Measurements from ENCODE around the gene EIF4A3.

Gene EIF4A3

DNA sequence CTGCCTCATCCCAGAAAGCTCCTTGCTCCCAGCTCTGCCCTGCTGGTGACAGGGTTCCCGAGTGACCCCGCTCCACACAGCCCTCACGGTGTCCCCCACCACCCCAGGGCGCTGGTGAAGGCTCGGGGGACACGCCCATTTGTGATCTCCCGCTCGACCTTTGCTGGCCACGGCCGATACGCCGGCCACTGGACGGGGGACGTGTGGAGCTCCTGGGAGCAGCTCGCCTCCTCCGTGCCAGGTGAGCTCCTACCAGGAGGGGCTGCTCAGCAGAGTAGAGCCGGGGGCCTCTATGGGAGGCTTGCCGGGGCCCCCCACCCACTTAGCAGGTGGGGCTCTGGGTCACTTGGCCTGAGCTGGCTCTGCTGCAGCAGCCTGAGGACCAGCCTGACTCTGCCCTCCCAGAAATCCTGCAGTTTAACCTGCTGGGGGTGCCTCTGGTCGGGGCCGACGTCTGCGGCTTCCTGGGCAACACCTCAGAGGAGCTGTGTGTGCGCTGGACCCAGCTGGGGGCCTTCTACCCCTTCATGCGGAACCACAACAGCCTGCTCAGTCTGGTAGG lies 34.4 kb downstream of the EIF4A3 start:
- no peak for DNase-seq (ENCODE audit: low read depth)

DNA sequence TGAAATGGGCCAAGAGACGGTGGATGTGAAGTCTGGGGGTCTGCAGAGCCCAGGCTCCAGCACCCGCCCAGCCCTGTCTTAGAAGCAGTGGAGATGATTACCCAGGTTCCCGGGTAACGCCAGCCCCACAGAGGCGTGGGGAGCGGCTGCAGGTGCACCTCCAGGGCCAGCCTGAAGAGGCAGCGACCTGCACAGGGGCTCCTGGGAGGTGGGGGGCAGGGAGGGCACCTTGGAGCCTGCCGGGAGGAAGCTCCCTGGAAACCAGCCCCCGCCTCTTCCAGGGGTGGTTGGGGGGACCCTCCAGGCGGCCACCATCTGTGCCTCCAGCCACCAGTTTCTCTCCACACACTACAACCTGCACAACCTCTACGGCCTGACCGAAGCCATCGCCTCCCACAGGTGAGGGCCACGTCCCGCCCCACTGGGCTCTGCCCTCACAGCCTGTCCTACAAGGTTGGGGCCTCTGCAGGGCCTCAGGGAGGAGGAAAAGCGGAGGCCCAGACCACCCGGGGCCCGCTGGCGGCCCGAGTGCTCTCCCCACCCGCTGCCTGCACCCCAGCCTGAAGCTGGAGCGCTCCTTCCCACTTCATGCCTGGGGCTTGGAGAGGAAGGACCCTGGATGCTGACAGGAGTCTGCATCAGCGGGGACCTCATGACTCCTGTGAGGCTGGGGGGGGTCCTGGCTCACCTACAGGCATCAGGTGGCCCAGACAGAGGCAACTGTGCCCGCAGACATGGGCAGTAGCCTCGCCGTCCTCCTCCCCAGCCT lies 35.0 kb downstream of the EIF4A3 start:
- no peak for DNase-seq (ENCODE audit: low read depth)

DNA sequence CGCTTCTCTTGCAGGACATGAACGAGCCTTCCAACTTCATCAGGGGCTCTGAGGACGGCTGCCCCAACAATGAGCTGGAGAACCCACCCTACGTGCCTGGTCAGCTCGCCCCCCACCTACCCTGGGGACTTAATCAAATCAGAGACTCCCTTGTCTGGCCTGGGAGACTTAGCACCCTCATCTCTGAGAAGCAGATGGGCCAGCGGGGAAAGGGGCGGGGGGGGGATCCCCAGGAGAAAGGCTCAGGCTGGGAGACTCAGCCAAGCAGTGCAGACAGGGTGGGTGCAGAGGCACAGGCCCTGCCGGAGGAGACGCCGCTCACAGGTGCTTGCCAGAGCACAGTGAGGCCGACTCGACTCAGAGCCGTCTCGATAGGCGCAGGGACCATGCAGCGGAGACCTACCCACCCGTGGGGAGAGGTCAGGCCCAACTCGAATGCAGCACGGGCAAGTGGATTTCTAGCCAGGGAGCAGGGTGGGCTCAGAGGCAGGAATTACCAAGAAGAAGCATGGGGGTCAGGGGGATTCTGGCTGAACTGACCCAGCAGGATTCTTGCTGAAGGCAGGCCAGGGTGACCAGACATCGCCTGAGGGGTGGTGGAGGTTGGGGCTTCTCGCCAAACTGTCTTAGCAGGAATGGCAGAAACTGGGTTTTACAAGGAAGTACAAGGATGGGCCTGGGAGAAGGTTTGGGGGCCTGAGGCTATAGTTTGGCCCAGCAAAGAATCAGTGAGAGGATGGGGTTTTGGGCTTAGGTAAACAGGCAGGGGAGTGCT lies 35.8 kb downstream of the EIF4A3 start:
- no peak for DNase-seq (ENCODE audit: low read depth)

DNA sequence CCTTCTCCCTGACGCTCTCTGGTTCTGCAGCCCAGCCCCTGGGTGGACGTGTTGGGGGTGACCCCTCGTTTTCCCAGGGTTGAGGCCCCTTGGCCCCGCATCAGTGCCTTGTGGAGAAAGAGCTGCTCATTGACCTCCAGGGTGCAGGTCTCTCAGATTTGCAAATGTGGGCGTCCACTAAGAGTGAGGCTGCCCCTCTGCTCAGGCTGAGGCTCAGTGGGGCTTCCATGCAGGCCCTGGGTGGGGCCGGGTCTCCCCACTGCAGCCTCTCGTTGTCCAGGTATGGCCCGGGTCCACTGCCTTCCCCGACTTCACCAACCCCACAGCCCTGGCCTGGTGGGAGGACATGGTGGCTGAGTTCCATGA lies 36.5 kb downstream of the EIF4A3 start:
- DNase-seq (ENCODE audit: low read depth): no peak

DNA sequence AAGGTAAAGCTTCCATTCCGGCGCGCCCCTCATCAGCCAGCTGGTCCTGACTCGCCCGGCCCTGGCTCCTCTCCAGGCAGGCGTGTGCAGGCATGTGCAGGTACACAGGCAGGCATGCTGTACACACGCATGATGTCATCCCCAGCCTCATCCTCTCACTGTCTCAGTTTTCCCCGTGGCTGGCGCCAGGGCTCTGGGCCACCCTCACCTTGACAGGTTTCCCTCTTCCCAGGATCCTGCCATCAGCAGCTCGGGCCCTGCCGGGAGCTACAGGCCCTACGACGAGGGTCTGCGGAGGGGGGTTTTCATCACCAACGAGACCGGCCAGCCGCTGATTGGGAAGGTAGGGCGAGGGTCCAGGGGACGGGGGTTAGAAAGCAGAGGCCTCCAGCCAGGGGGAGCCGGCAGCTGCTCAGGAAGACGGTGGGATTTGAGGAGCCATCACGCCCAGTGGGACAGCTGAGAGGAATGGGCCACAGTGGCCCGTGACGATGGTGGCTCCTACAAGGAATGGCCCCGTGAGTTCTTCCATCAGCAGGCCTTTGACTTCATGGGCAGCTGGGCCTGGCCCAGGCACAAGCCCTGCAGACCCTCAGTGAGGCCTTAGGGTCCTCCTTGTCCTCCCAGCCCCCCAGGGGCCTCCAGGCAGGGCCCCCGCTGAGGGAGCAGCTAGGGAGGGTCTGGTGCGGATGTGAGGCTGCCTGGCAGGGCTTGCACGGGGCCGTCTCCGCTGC lies 37.0 kb downstream of the EIF4A3 start:
- DNase-seq (ENCODE audit: low read depth): no peak

DNA sequence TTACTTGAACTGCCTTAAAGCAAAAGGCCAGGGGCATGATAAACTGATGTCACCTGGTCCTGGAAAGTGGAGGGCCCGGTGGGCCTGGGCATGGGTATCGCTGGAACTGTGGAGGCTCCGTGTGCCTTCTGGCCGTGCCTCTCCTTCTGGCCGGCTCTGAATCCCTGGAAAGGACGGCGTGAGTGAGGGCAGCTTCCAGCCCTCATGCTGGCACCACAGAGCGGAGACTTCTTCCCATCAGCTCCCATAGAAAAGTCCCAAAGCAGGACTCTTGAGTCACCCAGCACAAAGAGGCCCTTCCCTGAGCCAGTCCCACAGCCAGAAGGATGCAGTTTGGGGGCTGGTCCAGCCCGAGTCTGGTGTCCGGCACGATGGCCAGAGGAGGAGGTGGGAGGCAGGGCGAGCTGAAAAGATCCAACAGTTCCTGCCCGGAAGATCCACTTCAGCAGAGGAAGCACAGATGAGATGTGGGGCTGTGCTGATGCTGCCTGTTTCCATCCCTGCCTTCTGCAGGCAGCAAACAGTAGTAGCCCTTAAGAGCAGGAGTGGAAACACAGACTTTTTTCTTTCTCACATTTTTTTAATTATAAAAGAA lies 37.8 kb downstream of the EIF4A3 start:
- no peak for DNase-seq (ENCODE audit: low read depth)

DNA sequence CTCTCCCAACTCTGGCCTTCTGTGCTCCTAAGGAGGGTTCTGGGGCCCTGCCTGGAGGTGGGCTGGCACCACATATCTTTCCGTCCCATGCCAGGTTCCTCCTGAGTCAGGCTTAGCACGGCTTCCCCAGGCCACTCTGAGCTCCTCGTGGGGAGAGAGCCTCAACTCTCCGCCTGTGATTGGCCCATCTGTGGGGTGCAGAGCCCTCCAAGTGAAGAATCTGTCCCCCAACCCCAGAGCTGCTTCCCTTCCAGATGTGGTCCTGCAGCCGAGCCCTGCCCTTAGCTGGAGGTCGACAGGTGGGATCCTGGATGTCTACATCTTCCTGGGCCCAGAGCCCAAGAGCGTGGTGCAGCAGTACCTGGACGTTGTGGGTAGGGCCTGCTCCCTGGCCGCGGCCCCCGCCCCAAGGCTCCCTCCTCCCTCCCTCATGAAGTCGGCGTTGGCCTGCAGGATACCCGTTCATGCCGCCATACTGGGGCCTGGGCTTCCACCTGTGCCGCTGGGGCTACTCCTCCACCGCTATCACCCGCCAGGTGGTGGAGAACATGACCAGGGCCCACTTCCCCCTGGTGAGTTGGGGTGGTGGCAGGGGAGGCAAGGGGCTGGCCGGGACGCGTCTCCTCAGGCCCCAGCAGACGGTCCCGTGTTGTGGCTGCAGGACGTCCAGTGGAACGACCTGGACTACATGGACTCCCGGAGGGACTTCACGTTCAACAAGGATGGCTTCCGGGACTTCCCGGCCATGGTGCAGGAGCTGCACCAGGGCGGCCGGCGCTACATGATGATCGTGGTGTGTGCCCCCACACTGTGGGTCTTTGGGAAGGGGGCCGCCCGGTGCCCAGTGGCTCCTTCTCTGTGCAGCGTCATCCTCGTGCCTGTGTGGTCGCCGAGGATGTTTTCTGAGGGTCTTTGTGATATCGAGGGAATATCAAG lies 38.6 kb downstream of the EIF4A3 start:
- DNase-seq (ENCODE audit: low read depth): no peak

DNA sequence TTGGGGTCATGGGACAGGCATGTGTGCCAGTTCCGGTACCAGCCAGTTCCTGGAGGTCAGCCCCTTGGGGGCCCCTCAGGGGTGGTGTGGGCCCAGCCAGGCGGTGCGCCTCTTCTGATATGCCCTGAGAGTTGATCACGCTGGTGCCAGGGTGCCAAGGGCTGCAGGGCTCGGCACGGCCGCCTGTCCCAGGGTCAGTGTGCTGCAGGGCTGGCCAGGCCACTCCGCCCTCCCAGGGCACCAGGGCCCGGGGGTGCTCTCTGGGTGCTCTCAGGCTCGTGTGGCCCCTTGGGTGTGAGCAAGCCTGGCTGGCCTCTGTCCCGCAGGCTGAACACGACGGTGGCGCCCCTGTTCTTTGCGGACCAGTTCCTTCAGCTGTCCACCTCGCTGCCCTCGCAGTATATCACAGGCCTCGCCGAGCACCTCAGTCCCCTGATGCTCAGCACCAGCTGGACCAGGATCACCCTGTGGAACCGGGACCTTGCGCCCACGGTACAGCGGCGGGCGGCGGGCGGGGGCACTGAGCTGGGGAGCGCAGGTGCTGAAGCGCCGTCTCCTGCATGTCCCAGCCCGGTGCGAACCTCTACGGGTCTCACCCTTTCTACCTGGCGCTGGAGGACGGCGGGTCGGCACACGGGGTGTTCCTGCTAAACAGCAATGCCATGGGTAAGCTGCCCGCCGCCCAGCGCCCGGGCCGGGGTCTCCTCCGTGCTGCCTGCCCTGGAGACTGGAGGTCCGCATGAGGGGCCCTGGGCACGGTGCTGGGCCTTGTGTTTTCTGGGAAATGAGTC lies 39.5 kb downstream of the EIF4A3 start:
- DNase-seq (ENCODE audit: low read depth): no peak

DNA sequence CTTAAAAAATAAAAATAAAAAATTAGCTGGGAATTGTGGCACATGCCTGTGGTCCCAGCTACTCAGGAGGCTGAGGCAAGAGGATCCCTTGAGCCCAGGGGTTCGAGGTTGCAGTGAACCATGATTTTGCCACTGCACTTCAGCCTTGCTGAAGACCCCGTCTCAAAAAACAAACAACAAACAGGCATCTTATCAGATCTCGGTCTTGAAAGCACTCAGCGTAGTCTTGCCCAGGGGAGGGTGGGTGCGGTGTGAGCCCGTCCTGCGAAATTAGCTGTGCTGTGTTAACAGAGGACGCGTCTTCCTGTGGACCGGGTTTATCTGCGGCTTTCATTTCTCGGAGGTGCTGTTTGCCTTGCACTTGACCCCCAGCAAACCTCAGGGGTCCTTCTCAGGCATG lies 40.2 kb downstream of the EIF4A3 start:
- DNase-seq (ENCODE audit: low read depth): no peak

DNA sequence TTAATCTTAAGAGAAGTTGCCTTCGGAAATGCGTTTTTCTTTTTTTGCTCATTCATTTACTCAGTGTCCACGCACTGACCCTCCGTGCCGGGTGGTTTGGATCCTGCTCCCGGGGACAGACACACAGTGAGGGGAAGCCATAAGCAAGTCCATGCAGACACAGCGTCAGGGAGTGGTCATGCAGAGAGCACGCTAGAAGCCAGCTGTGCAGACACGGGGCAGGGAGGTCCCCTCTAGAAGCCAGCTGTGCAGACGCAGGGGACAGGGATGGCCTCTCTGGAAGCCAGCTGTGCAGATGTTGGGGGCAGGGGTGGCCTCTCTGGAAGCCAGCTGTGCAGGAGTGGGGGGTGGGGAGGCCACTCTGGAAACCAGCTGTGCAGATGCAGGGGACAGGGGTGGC lies 40.8 kb downstream of the EIF4A3 start:
- no peak for DNase-seq (ENCODE audit: low read depth)

DNA sequence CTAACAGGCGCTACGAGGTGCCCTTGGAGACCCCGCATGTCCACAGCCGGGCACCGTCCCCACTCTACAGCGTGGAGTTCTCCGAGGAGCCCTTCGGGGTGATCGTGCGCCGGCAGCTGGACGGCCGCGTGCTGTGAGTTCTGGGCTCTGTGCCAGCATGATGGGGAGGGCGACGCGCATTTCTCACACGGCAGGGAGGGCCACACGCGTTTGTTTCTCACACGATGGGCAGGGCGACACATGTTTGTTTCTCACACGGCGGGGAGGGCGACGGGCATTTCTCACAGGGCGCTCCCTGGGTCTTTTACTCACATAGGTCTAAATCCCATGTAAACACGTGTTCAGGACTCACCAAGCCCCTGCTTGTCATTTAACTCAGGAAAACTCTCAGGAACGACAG lies 41.2 kb downstream of the EIF4A3 start:
- no peak for DNase-seq (ENCODE audit: low read depth)

DNA sequence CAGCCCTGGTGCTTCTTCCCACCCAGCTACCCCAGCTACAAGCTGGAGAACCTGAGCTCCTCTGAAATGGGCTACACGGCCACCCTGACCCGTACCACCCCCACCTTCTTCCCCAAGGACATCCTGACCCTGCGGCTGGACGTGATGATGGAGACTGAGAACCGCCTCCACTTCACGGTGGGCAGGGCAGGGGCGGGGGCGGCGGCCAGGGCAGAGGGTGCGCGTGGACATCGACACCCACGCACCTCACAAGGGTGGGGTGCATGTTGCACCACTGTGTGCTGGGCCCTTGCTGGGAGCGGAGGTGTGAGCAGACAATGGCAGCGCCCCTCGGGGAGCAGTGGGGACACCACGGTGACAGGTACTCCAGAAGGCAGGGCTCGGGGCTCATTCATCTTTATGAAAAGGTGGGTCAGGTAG lies 42.0 kb downstream of the EIF4A3 start:
- no peak for DNase-seq (ENCODE audit: low read depth)

DNA sequence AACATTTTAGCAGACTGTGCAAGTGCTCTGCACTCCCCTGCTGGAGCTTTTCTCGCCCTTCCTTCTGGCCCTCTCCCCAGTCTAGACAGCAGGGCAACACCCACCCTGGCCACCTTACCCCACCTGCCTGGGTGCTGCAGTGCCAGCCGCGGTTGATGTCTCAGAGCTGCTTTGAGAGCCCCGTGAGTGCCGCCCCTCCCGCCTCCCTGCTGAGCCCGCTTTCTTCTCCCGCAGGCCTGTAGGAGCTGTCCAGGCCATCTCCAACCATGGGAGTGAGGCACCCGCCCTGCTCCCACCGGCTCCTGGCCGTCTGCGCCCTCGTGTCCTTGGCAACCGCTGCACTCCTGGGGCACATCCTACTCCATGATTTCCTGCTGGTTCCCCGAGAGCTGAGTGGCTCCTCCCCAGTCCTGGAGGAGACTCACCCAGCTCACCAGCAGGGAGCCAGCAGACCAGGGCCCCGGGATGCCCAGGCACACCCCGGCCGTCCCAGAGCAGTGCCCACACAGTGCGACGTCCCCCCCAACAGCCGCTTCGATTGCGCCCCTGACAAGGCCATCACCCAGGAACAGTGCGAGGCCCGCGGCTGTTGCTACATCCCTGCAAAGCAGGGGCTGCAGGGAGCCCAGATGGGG lies 42.5 kb downstream of the EIF4A3 start:
- DNase-seq (ENCODE audit: low read depth): no peak

DNA sequence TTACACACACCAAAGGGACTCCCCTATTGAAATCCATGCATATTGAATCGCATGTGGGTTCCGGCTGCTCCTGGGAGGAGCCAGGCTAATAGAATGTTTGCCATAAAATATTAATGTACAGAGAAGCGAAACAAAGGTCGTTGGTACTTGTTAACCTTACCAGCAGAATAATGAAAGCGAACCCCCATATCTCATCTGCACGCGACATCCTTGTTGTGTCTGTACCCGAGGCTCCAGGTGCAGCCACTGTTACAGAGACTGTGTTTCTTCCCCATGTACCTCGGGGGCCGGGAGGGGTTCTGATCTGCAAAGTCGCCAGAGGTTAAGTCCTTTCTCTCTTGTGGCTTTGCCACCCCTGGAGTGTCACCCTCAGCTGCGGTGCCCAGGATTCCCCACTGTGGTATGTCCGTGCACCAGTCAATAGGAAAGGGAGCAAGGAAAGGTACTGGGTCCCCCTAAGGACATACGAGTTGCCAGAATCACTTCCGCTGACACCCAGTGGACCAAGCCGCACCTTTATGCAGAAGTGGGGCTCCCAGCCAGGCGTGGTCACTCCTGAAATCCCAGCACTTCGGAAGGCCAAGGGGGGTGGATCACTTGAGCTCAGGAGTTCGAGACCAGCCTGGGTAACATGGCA lies 43.4 kb downstream of the EIF4A3 start:
- DNase-seq (ENCODE audit: low read depth): no peak

DNA sequence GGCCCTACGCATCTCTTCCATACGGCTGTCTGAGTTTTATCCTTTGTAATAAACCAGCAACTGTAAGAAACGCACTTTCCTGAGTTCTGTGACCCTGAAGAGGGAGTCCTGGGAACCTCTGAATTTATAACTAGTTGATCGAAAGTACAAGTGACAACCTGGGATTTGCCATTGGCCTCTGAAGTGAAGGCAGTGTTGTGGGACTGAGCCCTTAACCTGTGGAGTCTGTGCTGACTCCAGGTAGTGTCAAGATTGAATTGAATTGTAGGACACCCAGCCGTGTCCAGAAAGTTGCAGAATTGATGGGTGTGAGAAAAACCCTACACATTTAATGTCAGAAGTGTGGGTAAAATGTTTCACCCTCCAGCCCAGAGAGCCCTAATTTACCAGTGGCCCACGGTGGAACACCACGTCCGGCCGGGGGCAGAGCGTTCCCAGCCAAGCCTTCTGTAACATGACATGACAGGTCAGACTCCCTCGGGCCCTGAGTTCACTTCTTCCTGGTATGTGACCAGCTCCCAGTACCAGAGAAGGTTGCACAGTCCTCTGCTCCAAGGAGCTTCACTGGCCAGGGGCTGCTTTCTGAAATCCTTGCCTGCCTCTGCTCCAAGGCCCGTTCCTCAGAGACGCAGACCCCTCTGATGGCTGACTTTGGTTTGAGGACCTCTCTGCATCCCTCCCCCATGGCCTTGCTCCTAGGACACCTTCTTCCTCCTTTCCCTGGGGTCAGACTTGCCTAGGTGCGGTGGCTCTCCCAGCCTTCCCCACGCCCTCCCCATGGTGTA lies 44.1 kb downstream of the EIF4A3 start:
- DNase-seq (ENCODE audit: low read depth): no peak

DNA sequence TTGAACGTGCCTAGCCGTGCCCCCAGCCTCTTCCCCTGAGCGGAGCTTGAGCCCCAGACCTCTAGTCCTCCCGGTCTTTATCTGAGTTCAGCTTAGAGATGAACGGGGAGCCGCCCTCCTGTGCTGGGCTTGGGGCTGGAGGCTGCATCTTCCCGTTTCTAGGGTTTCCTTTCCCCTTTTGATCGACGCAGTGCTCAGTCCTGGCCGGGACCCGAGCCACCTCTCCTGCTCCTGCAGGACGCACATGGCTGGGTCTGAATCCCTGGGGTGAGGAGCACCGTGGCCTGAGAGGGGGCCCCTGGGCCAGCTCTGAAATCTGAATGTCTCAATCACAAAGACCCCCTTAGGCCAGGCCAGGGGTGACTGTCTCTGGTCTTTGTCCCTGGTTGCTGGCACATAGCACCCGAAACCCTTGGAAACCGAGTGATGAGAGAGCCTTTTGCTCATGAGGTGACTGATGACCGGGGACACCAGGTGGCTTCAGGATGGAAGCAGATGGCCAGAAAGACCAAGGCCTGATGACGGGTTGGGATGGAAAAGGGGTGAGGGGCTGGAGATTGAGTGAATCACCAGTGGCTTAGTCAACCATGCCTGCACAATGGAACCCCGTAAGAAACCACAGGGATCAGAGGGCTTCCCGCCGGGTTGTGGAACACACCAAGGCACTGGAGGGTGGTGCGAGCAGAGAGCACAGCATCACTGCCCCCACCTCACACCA lies 44.8 kb downstream of the EIF4A3 start:
- no peak for DNase-seq (ENCODE audit: low read depth)

DNA sequence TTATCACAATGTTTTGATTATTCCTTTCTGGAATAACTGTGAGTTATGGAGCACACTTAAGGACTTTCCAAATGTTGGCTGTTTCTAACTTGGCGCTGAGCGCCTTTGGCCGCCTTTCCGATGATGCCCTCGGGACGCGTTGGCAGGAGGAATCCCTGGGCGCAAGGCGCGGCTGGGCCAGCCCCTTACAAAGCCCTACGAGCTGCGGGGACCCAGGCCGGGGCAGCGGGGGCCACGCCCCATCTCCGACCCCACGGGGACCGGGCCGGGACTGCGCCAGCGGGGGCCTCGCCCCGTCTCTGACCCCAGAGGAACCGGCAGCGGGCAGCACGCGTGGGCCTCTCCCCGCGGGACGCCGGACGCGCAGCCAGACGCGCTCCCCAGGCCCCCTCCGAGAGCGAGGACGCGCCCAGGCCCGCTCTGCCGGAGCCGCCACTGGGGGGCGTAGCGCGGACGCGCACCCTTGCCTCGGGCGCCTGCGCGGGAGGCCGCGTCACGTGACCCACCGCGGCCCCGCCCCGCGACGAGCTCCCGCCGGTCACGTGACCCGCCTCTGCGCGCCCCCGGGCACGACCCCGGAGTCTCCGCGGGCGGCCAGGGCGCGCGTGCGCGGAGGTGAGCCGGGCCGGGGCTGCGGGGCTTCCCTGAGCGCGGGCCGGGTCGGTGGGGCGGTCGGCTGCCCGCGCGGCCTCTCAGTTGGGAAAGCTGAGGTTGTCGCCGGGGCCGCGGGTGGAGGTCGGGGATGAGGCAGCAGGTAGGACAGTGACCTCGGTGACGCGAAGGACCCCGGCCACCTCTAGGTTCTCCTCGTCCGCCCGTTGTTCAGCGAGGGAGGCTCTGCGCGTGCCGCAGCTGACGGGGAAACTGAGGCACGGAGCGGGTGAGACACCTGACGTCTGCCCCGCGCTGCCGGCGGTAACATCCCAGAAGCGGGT lies 45.6 kb downstream of the EIF4A3 start, which contains the start of gene GAA:
Gene GAA (plus strand): TSS at position 571 of the 935 bp plus-strand sequence. CDS start 3,006 bp downstream, outside the sequence.
- DNase-seq (ENCODE audit: low read depth): peak; percentile 66
